ENCODE results near the gene MEN1. TPM values are rescaled to one million over a fixed set of nuclear protein-coding genes. Genes with fewer than 3 reads are reported as not detected.

The MEN1 gene
- 11.1 and 11.3 TPM in 2 replicates for total RNA-seq (ENCODE audit: low replicate concordance)

DNA sequence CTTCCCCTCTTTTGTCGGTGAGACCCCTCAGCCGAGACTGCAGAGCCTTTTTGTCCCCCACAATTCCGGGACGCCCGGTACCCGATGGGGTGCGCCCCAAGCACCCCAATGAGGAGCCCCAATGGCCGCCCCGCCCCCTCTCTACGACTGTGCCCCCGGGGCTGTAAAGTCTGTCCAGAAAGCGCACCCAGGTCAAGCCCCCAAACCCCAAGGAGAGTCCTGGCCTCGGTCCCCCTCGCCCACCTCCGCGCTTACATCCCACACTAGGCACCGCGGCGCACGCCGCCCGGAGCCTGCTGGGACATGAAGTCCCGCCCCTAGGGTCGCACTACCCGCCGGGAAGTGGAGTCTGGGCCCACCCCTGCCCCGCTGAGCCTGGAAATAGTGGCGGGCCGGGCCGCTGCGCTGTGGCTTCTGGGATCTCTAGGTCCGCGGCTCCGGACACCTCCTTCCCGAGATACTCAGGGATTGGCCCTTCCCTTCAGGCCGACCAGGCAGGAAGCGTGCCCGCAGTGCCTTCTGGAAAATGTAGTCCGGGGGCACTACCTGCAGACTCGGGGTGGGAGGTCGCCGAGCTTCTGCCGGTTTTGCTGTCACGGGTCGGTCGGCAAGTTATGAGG is at the start of gene MEN1:
Gene MEN1, minus strand, starts transcription at position 281 of the 620 bp plus-strand sequence. CDS start 442 bp downstream, outside the sequence.

DNA sequence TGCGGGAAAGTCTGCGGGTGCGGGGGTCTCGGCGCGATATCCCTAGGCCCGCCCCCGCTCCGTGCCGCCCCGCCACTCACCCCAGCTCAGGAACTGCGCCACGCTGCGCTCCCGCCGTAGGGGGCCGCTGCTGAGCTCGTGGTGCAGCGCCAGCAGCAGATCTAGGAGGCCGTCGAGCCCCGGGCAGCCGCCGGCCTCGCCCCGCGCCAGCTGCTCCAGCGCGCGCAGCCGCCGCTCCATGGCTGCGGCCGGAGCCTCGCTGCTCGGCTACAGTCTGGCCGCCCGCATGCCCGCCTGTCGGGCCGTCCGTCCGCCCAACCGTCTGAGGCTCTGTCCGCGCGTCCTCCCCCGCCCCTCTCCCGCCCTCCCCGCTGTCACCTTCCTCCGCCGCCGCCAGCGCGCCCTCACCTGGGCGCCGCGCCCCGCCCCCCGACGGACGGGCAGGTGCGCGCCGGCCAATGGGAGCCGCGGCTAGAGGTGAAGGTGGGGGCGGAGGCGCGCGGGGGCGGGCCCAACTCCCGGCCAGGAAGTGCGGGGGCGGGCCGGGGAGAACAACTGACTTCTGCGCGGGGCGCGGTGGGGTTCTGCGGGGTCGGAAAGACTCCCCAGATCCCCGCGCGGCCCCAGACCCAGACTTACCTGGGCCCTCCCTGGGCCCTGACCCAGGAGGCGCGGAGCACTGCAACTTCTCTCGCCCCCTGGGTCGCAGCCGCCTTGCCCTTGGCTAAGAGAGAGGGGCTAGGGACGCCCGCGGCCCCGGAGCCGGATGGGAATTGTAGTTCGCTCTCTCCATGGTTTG is 34.2 kb upstream of the MEN1 start, which contains the start of gene CDC42BPG:
Gene CDC42BPG, minus strand, starts transcription at position 324 of the 799 bp plus-strand sequence. Its CDS starts 84 bp downstream, at position 240.

DNA sequence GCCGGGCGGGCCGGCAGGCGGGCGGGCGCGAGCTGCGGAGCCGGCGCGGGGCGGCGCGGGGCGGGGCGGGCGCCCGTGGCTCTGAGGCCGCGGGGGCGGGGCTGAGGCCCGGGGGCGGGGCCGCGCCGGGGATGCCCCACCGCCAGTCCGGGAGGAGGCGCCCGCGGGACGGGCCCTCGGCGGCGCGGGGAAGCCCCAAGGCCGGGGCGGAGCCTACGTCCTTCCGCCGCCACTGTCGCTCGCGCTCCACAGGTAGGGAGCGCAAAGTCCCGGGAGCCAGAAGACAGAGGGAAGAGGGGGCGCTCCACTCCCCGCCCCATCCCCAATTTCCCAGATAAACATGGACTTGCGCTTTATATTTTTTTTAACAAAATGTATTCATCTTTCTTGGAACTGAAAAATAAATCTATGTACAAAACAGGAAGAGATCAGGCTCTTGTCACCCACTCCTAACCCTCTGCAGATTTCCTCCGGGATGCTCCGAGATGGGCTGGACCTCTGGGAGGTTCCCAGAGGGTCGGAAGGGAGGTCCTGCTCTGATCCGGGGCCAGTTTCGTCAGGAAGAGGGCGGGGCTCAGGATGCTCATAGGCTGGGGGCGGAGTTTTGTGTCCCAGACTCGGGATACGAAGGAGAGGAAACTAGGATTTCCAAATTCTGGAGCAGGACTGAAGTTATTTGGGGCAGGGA is 7.0 kb downstream of the MEN1 start, which contains the start of gene MAP4K2:
Gene MAP4K2, minus strand, starts transcription at position 57 of the 688 bp plus-strand sequence. CDS start 65 bp downstream, outside the sequence.

DNA sequence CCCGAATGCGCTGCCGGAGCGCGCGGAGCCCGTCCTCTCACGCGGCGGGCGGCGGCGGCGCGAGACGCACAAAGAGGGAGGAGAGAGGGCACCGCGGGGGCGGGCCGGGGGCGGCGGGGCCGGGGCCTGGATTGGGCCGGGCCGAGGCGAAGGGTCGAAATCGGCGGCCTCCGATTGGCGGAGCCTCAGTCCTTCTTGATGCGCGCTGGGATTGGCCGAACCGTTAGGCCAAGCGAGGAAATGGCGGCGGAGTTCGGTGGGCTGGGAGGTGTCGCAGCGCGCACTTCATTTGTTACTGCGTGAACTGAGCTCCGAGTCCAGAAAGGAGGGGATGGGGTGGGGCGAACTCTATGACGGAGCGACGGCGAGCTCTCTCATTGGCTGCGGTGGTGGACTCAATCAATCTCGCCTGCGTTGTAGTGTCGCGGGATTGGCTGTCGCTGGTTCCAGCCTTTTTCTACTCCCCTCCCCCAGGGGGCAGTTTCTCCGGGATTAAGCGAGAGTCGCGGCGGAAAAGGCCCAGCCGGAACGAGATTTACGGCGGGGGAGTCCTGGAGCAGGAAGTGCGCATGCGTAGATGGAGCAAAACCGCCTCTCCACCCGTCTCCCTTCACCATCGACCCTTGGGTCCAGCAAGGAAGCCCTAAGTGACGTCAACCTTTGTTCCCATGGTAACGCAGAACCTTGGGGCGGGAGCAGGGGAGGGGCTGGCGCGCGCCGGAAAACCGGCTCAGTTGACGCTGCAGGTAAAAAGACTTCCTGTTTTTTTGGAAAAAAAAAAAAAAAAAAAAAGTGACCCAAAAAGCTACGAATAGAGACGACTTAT is 31.7 kb downstream of the MEN1 start, which contains the start of gene SF1:
Gene SF1, minus strand, starts transcription at position 70 of the 826 bp plus-strand sequence. CDS start 150 bp downstream, outside the sequence.

DNA sequence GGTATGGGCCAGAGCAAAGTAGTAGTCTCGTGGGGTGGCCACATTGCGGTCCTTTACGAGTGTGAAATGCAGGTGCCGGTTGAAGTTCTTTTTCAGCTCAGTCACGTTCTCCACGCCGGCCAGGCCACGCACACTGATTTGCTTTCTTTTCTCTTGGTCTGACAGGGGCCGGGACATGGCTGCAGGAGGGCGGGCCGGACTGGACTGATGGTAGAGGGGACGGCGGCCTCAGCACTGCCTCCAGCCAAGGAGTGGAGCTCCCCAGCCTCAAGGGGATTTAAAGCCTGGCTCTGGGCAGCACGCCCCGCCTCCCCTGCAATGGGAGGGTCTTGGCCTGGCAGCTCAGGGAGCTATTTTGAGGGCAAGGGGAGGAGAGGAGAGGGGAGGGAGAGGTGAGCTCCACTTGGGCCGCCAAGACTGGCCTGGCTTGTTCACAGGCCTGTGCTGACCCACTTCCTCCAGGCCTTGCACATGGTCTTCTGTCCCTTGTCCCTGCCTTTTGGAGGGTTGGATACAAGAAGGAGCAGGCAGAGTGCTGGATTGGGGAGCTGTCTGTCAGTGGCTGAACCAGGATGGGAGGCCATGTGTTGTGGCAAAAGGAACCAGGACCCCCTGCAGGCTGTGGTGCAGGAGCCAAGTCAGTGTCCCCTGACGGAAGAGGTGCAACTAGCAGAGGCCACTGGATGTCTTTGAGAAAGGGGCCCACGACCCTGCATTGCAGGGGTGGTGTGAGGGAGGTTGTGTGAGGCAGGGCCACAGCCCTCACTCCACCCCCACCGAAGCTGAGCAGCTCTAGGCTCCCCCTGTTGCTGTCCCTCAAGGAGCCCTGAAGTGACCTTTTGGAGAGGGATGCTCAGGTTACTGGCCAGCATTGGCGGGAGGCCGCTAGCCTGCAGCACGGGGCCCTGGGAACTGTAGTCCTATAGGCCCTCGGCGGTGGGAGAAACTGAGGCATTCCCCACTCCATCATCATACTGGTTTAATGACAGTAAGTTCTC is 50.3 kb downstream of the MEN1 start, which contains the start of gene PYGM:
Gene PYGM, minus strand, starts transcription at position 253 of the 998 bp plus-strand sequence. Its CDS starts 76 bp downstream, at position 177.

Other genes with a start within 250 kb of the MEN1 start
- not detected in 2 replicates for gene SLC22A12, start 219.3 kb downstream of the MEN1 start, total RNA-seq (ENCODE audit: low replicate concordance)
- 6.6 and 29.0 TPM in 2 replicates for gene NRXN2, start 87.4 kb downstream of the MEN1 start, total RNA-seq (ENCODE audit: low replicate concordance)
- gene RASGRP2, start 66.4 kb downstream of the MEN1 start, total RNA-seq (ENCODE audit: low replicate concordance): 0.23 and 0.59 TPM in 2 replicates
- 0.68 and 4.0 TPM in 2 replicates for gene PYGM, start 50.6 kb downstream of the MEN1 start, total RNA-seq (ENCODE audit: low replicate concordance)
- 47.5 and 50.9 TPM in 2 replicates for gene SF1, start 32.0 kb downstream of the MEN1 start, total RNA-seq (ENCODE audit: low replicate concordance)
- 4.7 and 7.2 TPM in 2 replicates for gene MAP4K2, start 7.3 kb downstream of the MEN1 start, total RNA-seq (ENCODE audit: low replicate concordance)
- under 0.01 and 0.08 TPM in 2 replicates for gene CDC42BPG, start 34.1 kb upstream of the MEN1 start, total RNA-seq (ENCODE audit: low replicate concordance)
- 71.9 and 97.1 TPM in 2 replicates for gene EHD1, start 68.1 kb upstream of the MEN1 start, total RNA-seq (ENCODE audit: low replicate concordance)
- gene ATG2A, start 106.7 kb upstream of the MEN1 start, total RNA-seq (ENCODE audit: low replicate concordance): 5.6 and 9.2 TPM in 2 replicates
- 4.3 and 8.9 TPM in 2 replicates for gene PPP2R5B, start 114.1 kb upstream of the MEN1 start, total RNA-seq (ENCODE audit: low replicate concordance)
- gene GPHA2, start 125.3 kb upstream of the MEN1 start, total RNA-seq (ENCODE audit: low replicate concordance): not detected in 2 replicates
- not detected in 2 replicates for gene MAJIN, start 161.6 kb upstream of the MEN1 start, total RNA-seq (ENCODE audit: low replicate concordance)
- 0.15 TPM in 1 of 2 replicates, not detected in the other for gene BATF2, start 186.4 kb upstream of the MEN1 start, total RNA-seq (ENCODE audit: low replicate concordance)
- 91.6 and 106 TPM in 2 replicates for gene ARL2, start 203.6 kb upstream of the MEN1 start, total RNA-seq (ENCODE audit: low replicate concordance)
- gene SNX15, start 216.9 kb upstream of the MEN1 start, total RNA-seq (ENCODE audit: low replicate concordance): 5.9 TPM in 2 replicates
- gene SAC3D1, start 230.7 kb upstream of the MEN1 start, total RNA-seq (ENCODE audit: low replicate concordance): 6.3 and 8.6 TPM in 2 replicates
- gene NAALADL1, start 248.0 kb upstream of the MEN1 start, total RNA-seq (ENCODE audit: low replicate concordance): 13.1 and 25.5 TPM in 2 replicates